Measurements from ENCODE around the gene GBP6. TPM values are rescaled to one million over a fixed set of nuclear protein-coding genes. Genes with fewer than 3 reads are reported as not detected.

Gene GBP6
- total RNA-seq, 1 donor from 2014 or later, result 0.07 TPM

DNA sequence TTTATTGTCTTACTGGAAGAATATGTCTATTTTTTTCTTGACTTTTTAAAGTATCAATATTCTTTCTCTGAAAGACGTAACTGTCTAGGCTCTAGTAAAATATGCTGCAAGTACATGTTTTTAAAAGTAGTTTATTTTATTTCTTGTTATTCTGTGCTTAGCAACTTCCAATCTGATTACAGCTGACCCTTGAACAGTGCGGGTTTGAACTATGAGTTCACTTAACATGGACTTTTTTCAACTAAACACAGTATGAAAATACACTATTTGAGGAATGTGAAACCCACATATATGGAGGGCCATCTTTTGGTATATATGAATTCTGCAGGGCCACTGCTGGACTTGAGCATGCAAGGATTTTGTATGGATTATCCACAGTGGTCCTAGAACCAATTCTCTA is 26.8 kb downstream of the GBP6 start:
- no peak overlapping the region for H3K4me3 Mint-ChIP-seq (ENCODE audit: unreplicated experiment)
- Histone ChIP-seq H3K4me3 (ENCODE audit: insufficient read depth, low read depth, low read length) (no peak overlapping the region), H3K9me3 (ENCODE audit: insufficient read depth, low read depth, low read length) (peaks cover 4% of the 10 kb centered on the region), H4K20me1 (ENCODE audit: insufficient read depth, low read length) (no peaks in the 10 kb centered on the region), H3K27ac (ENCODE audit: low read depth, low read length) (no peak overlapping the region), H3K79me2 (ENCODE audit: insufficient read depth, low read length) (no peaks in the 10 kb centered on the region), H3K27me3 (ENCODE audit: insufficient read depth, low read length) (no peaks in the 10 kb centered on the region), H3K4me2 (ENCODE audit: low read length) (no peak overlapping the region), H3K4me1 (ENCODE audit: insufficient read depth, low read length) (no peaks in the 10 kb centered on the region), H3K9ac (ENCODE audit: low read length) (no peak overlapping the region), H2AFZ (ENCODE audit: low read depth, low read length) (no peak overlapping the region), H3K36me3 (ENCODE audit: insufficient read depth, low read length) (no peaks in the 10 kb centered on the region)
- no peaks in the 10 kb centered on the region for H3K9me3 Mint-ChIP-seq (ENCODE audit: unreplicated experiment)
- no peaks in the 10 kb centered on the region for H3K4me1 Mint-ChIP-seq (ENCODE audit: low read depth, unreplicated experiment)
- no peak overlapping the region for H3K27ac Mint-ChIP-seq (ENCODE audit: unreplicated experiment)
- DNase-seq (ENCODE audit: low read depth) (no peak), FAIRE-seq (no peak)
- TF ChIP-seq, protein P1, sequence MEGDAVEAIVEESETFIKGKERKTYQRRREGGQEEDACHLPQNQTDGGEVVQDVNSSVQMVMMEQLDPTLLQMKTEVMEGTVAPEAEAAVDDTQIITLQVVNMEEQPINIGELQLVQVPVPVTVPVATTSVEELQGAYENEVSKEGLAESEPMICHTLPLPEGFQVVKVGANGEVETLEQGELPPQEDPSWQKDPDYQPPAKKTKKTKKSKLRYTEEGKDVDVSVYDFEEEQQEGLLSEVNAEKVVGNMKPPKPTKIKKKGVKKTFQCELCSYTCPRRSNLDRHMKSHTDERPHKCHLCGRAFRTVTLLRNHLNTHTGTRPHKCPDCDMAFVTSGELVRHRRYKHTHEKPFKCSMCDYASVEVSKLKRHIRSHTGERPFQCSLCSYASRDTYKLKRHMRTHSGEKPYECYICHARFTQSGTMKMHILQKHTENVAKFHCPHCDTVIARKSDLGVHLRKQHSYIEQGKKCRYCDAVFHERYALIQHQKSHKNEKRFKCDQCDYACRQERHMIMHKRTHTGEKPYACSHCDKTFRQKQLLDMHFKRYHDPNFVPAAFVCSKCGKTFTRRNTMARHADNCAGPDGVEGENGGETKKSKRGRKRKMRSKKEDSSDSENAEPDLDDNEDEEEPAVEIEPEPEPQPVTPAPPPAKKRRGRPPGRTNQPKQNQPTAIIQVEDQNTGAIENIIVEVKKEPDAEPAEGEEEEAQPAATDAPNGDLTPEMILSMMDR (IDR thresholded peaks at IDR 0.05; ENCODE audit: insufficient read depth, low read depth, low read length), result no peak
- TF ChIP-seq EZH2 (IDR thresholded peaks at IDR 0.05; ENCODE audit: insufficient read depth, low read length), result no peak
- no peaks in the 10 kb centered on the region for H3K36me3 Mint-ChIP-seq (ENCODE audit: low read depth, unreplicated experiment)
- no peaks in the 10 kb centered on the region for H3K27me3 Mint-ChIP-seq (ENCODE audit: low read depth, unreplicated experiment)

DNA sequence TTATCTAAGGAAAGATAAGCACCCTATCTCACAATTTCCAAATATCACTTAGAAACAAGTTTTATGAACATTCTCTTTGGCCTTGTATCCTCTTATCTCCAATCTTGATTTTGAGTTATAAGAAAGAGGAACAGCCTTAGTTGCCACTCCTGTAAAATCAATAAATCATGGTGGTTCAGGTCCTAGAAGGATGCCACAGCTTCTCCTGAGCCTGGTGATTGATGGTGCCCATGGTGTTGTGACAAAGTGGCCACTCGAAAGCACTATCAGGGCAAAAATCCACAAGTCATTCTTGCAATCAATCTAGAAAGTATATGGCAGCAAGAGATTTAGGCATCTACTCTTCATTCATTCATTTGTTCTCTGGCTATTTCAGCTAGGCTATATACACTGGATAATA is 27.8 kb downstream of the GBP6 start:
- H3K27ac Mint-ChIP-seq (ENCODE audit: unreplicated experiment), result no peak overlapping the region
- FAIRE-seq, result no peak

DNA sequence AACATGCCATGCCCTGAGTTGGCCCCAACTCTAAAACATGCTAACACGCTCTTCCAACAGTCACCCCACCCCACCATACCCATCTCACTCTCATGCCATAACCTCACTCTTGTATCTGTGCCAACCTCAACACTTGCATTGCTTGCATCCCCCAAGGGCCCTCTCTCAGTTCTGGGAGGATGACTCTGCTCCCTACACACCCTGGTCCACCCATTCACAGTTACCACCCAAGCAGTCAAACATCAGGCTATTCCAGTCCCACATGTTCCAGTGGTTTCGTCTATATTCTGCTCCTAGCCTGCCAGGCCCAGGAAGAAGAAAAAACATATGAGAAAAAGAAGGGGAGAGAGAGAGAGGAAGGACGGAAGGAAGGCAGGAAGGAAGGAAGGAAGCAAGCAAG is 31.0 kb downstream of the GBP6 start:
- no peak overlapping the region for H2AFZ ChIP-seq (ENCODE audit: low read depth, low read length)
- H4K20me1 ChIP-seq (ENCODE audit: insufficient read depth, low read length), result no peaks in the 10 kb centered on the region
- no peak overlapping the region for H3K27ac ChIP-seq (ENCODE audit: low read depth, low read length)
- Mint-ChIP-seq H3K27me3 (ENCODE audit: low read depth, unreplicated experiment) (no peaks in the 10 kb centered on the region), H3K4me3 (ENCODE audit: unreplicated experiment) (no peak overlapping the region), H3K4me1 (ENCODE audit: low read depth, unreplicated experiment) (no peaks in the 10 kb centered on the region), H3K36me3 (ENCODE audit: low read depth, unreplicated experiment) (no peaks in the 10 kb centered on the region), H3K27ac (ENCODE audit: unreplicated experiment) (no peak overlapping the region), H3K9me3 (ENCODE audit: unreplicated experiment) (no peaks in the 10 kb centered on the region)
- H3K9me3 ChIP-seq (ENCODE audit: insufficient read depth, low read depth, low read length), result peaks cover 4% of the 10 kb centered on the region
- H3K4me1 ChIP-seq (ENCODE audit: insufficient read depth, low read length), result no peaks in the 10 kb centered on the region
- no peak overlapping the region for H3K4me2 ChIP-seq (ENCODE audit: low read length)
- no peaks in the 10 kb centered on the region for H3K79me2 ChIP-seq (ENCODE audit: insufficient read depth, low read length)
- no peak overlapping the region for H3K4me3 ChIP-seq (ENCODE audit: insufficient read depth, low read depth, low read length)
- no peak overlapping the region for H3K9ac ChIP-seq (ENCODE audit: low read length)
- FAIRE-seq (no peak), DNase-seq (ENCODE audit: low read depth) (no peak)
- no peaks in the 10 kb centered on the region for H3K36me3 ChIP-seq (ENCODE audit: insufficient read depth, low read length)
- no peaks in the 10 kb centered on the region for H3K27me3 ChIP-seq (ENCODE audit: insufficient read depth, low read length)
- no peak for TF ChIP-seq EZH2 (IDR thresholded peaks at IDR 0.05; ENCODE audit: insufficient read depth, low read length)
- TF ChIP-seq, protein P1 (IDR thresholded peaks at IDR 0.05; ENCODE audit: insufficient read depth, low read depth, low read length), result no peak

More for the DNA sequence above, 27.8 kb downstream of the GBP6 start:
- H3K27me3 ChIP-seq (ENCODE audit: insufficient read depth, low read length), result no peaks in the 10 kb centered on the region
- Mint-ChIP-seq H3K4me3 (ENCODE audit: unreplicated experiment) (no peak overlapping the region), H3K9me3 (ENCODE audit: unreplicated experiment) (no peaks in the 10 kb centered on the region), H3K36me3 (ENCODE audit: low read depth, unreplicated experiment) (no peaks in the 10 kb centered on the region), H3K4me1 (ENCODE audit: low read depth, unreplicated experiment) (no peaks in the 10 kb centered on the region), H3K27me3 (ENCODE audit: low read depth, unreplicated experiment) (no peaks in the 10 kb centered on the region)
- no peaks in the 10 kb centered on the region for H3K79me2 ChIP-seq (ENCODE audit: insufficient read depth, low read length)
- H3K4me2 ChIP-seq (ENCODE audit: low read length), result no peak overlapping the region
- DNase-seq (ENCODE audit: low read depth), result no peak
- no peak overlapping the region for H3K9ac ChIP-seq (ENCODE audit: low read length)
- no peaks in the 10 kb centered on the region for H3K36me3 ChIP-seq (ENCODE audit: insufficient read depth, low read length)
- H3K27ac ChIP-seq (ENCODE audit: low read depth, low read length), result no peak overlapping the region
- no peaks in the 10 kb centered on the region for H4K20me1 ChIP-seq (ENCODE audit: insufficient read depth, low read length)
- H3K9me3 ChIP-seq (ENCODE audit: insufficient read depth, low read depth, low read length), result peaks cover 4% of the 10 kb centered on the region
- H3K4me3 ChIP-seq (ENCODE audit: insufficient read depth, low read depth, low read length), result no peak overlapping the region
- TF ChIP-seq, protein P1 (IDR thresholded peaks at IDR 0.05; ENCODE audit: insufficient read depth, low read depth, low read length), result no peak
- TF ChIP-seq EZH2 (IDR thresholded peaks at IDR 0.05; ENCODE audit: insufficient read depth, low read length), result no peak
- H3K4me1 ChIP-seq (ENCODE audit: insufficient read depth, low read length), result no peaks in the 10 kb centered on the region
- no peak overlapping the region for H2AFZ ChIP-seq (ENCODE audit: low read depth, low read length)
